Stimulated activated CD4-positive, alpha-beta T cell treated with anti-CD3 and anti-CD28 coated beads, Interleukin-15, amount 100 ng/mL, for 24 hours (primary cell): ENCODE measurements around the gene VRK3.

Experiments used
- DNase-seq: peaks from one replicate; pipeline ENCODE4 v3.0.0-alpha.2; 2020

VRK3 gene

DNA sequence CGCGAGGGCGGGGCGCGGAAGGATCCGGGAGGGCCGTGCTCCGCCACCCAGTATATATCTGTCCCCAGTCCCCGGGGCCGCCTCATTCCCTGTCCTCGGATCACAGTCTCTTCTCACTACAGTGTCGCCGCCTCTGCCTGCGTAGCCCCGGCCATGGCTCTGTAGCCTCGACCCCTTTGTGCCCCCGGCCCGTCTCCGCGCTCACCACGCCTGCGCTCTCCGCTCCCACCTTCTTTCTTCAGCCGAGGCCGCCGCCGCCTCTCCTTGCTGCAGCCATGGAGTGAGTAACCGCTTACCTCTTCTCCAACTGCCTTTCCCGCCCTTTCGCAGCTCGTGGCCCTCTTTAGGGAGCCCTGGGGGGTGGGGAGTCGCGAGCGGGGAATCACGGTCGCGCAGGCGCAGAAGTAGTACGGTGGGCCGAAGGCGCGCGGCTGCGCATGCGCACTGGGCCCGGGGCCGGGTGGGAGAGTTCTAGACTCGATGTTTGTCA lies 96.0 kb downstream of the VRK3 start, which contains the start of the genes ATF5 and NUP62:
Gene ATF5, plus strand, starts transcription at position 85 of the 490 bp plus-strand sequence. CDS start 1,646 bp downstream, outside the sequence.
Gene NUP62, minus strand, starts transcription at position 384 of the 490 bp plus-strand sequence. CDS start 19,697 bp downstream, outside the sequence.
- peak; percentile 95 for DNase-seq

DNA sequence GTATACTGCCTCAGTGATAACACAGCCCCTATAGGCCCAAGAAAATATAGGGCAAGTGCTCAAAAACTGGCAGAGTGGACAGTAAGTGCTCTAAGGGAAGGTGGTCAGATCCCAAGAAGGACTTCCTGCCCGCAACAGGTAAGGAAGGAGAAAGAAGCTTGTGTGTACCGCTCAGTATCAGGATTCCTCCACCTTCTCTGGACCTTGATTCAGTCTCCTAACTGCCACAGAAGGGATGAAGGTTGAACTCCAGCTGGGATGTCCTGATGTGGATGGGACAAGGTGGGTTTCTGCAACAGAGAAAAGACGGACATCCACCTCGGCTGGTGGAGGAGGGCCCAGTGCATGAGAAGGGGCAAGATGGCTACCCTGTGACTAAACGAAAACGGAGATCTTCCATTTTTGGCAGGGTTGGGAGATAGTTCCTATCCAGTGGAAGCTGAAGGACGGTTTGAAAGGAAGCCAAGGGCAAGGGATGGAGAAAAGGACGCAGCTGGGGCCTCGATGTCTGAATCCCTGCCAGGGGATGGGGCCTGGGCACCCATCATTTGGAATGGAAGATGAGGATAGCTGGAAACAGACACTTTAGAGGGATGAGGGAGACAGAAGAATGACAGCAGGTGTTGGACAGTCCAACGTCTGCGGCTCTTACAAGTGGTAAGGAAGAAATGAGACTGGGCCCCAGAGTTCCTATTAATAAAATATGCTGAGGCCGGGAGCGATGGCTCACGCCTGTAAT lies 97.5 kb downstream of the VRK3 start:
- no peak for DNase-seq

DNA sequence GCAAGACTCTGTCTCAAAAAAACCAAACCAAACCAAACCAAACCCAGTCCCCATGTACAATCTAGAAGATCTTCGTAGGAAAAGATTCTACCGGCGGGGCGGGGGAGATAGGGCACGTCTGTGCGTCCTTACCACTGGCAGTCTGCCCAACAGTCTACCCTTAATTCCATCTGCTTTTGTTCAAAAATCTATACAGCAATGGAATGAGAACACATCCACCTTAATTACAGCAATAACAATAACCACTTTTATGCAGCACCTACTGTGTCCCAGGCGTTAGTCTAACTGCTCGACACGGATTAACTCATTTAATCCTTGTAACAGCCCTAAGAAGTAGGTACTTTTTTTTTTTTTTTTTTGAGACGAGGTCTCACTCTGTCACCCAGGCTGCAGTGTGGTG lies 98.7 kb downstream of the VRK3 start:
- no peak for DNase-seq
